ENCODE results near the gene MC5R.
"Not testable (repeated sequence)": the region's sequence is repeated elsewhere in the genome, so short reads cannot be mapped to it uniquely, and the experiment has no call there.

Gene MC5R

DNA sequence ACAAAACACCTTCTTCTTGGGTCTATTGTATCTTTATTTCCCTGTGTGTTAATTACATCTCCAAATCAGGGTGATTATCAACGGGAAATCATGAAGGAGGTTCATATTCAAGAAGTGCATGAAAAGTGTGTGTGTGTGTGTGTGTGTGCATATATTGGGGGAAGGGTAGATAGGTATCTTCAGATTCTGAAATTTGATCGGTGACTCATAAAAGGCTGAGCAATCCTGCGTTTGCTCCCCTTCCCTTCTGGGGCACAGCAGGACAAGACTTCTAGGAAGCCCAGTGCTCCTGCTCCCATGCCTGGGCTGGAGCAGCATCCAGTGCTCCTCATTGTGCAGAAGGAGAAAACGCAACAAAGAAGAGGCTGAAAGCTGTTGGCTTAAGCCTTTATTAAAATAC lies 25.8 kb downstream of the MC5R start:
- DNase-seq (ENCODE audit: low read depth) = no peak

GRCh38 chr18:13862898-13863297 lies 38.9 kb downstream of the MC5R start:
- DNase-seq (ENCODE audit: low read depth) = not testable (repeated sequence)

GRCh38 chr18:13868501-13869271 lies 44.7 kb downstream of the MC5R start:
- DNase-seq (ENCODE audit: low read depth) = no peak

GRCh38 chr18:13871701-13872100 lies 47.8 kb downstream of the MC5R start:
- DNase-seq (ENCODE audit: low read depth) = no peak

GRCh38 chr18:13872373-13872772 lies 48.4 kb downstream of the MC5R start:
- DNase-seq (ENCODE audit: low read depth) = no peak

GRCh38 chr18:13872932-13873331 lies 49.0 kb downstream of the MC5R start:
- DNase-seq (ENCODE audit: low read depth) = no peak

DNA sequence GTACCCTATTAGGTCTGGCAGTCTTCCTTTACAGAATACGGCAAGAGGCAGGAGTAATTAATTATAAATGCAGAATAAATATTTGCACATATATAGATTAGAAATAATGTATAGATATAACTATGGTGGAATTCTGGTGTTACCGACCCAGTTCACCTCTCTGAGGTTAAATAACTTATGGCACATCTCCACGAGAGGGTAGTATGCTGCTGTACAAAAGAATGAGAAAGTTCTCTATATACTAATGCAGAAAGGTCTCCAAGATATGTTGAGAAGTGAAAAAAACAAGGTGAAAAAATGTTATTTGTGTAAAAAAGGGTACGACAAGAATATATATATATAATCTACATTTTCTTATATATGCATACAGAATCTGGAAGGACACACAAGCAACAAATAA lies 50.6 kb downstream of the MC5R start:
- no peak for DNase-seq (ENCODE audit: low read depth)

Measured in activated T-cell treated with anti-CD3 and anti-CD28 coated beads for 48 hours (primary cell).